HCT116 (cell line): ENCODE measurements around the gene C2orf81. TPM values are rescaled to one million over a fixed set of nuclear protein-coding genes. Genes with fewer than 3 reads are reported as not detected.

Source experiments
- ATAC-seq: fragments of 200-7000 bp; cut with Tn5 transposase; 2 replicates; pipeline ENCODE4 v1.9.1; 2020; ENCODE audit warnings: mild to moderate bottlenecking, moderate library complexity
- BruUV-seq: library from RNA; stranded (reverse); fragments of 400-500 nt; replicated peaks from 2 replicates; lab custom pipeline; 2021; lab: Mats Ljungman, UMichigan
- CTCF ChIA-PET: fragments of 300-600 bp; sonication (Branson Sonifier 250); formaldehyde crosslinking; loops from one replicate; lab custom pipeline; 2021; ENCODE audit warnings: antibody characterized with exemption; lab: Charles Lee
- POLR2A ChIA-PET: fragments of 300-600, 350-600 bp; sonication (Branson Sonifier 250); formaldehyde crosslinking; loops from one replicate; lab custom pipeline; 2021; ENCODE audit warnings: antibody characterized with exemption; lab: Charles Lee
- RAD21 ChIA-PET, 2 experiments: fragments of 300-600 bp; sonication (Branson Sonifier 250); formaldehyde crosslinking; loops; one replicate each; lab custom pipeline; 2023; ENCODE audit warnings: low total read pairs in 2 of 2; ENCODE audit not compliant: uncharacterized antibody in 2 of 2, unreplicated experiment in 2 of 2, low non-redundant PET in 1 of 2; lab: Charles Lee
- DNase-seq: peaks from one replicate; pipeline ENCODE4 v3.0.0-alpha.2; 2010; ENCODE audit warnings: low read depth, low spot score
- H2AFZ ChIP-seq: fragments of 200-600 bp; shearing (Covaris generic), sonication (generic); 2 replicates; pipeline ENCODE4 v1.6.1; 2017; ENCODE audit warnings: low read depth, mixed run types, mixed read lengths, antibody characterized with exemption, low read length; ENCODE audit not compliant: poor library complexity, severe bottlenecking
- H3K27ac ChIP-seq: 2 replicates; pipeline ENCODE4 v1.5.1; 2012; ENCODE audit warnings: low read depth, low read length
- H3K27me3 ChIP-seq: fragments of 200-600 bp; sonication (generic); 2 replicates; pipeline ENCODE4 v1.6.1; 2016; ENCODE audit warnings: mixed run types, low read length, mixed read lengths; ENCODE audit not compliant: insufficient read depth
- H3K36me3 ChIP-seq, 2 experiments: fragments of 200-500 bp in 1 of 2; fragments of 200-600 bp in 1 of 2; sonication (Bioruptor generic) in 1 of 2; sonication (generic) in 1 of 2; 2 replicates each; pipeline versions ENCODE4 v1.5.1 to v1.6.1; 2014 to 2016; ENCODE audit warnings: low read length in 2 of 2, inconsistent platforms in 1 of 2, mixed read lengths in 1 of 2, mixed run types in 1 of 2; ENCODE audit not compliant: insufficient read depth in 2 of 2, control insufficient read depth in 1 of 2
- H3K4me1 ChIP-seq, 2 experiments: fragments of 200-600 bp in 1 of 2; sonication (generic) in 1 of 2; 2 replicates each; pipeline versions ENCODE4 v1.5.1 to v1.6.1; 2012 to 2017; ENCODE audit warnings: low read length in 2 of 2, inconsistent platforms in 1 of 2, mild to moderate bottlenecking in 1 of 2, mixed read lengths in 1 of 2, mixed run types in 1 of 2, moderate library complexity in 1 of 2; ENCODE audit not compliant: insufficient read depth in 2 of 2, control insufficient read depth in 1 of 2
- H3K4me2 ChIP-seq: fragments of 200-600 bp; sonication (generic); 2 replicates; pipeline ENCODE4 v1.6.1; 2017; ENCODE audit warnings: mixed run types, low read length, mixed read lengths
- H3K4me3 ChIP-seq, 2 experiments: fragments of 200-600 bp in 1 of 2; sonication (generic) in 1 of 2; replicated peaks in 1 of 2; 2 replicates each; pipeline ENCODE4 v1.5.1; 2011 to 2016; ENCODE audit warnings: low read length in 2 of 2, control low read depth in 1 of 2, low read depth in 1 of 2, mild to moderate bottlenecking in 1 of 2, mixed read lengths in 1 of 2, mixed run types in 1 of 2
- H3K79me2 ChIP-seq: fragments of 200-600 bp; sonication (generic); 2 replicates; pipeline ENCODE4 v1.6.1; 2017; ENCODE audit warnings: mild to moderate bottlenecking, mixed run types, low read length, moderate library complexity, mixed read lengths; ENCODE audit not compliant: insufficient read depth
- H3K9ac ChIP-seq: fragments of 200-600 bp; sonication (generic); 2 replicates; pipeline ENCODE4 v1.6.1; 2016; ENCODE audit warnings: low read length, mixed read lengths
- H3K9me2 ChIP-seq: fragments of 200-600 bp; sonication (generic), shearing (Covaris generic); 2 replicates; pipeline ENCODE4 v1.6.1; 2017; ENCODE audit warnings: mixed run types, mild to moderate bottlenecking, moderate library complexity; ENCODE audit not compliant: insufficient read depth
- H3K9me3 ChIP-seq, 2 experiments: fragments of 200-500 bp in 1 of 2; fragments of 200-600 bp in 1 of 2; sonication (Bioruptor generic) in 1 of 2; sonication (generic) in 1 of 2; 2 replicates each; pipeline ENCODE4 v1.6.1; 2014 to 2017; ENCODE audit warnings: low read length in 2 of 2, mixed read lengths in 2 of 2, inconsistent platforms in 1 of 2, low read depth in 1 of 2, mild to moderate bottlenecking in 1 of 2, mixed run types in 1 of 2, moderate library complexity in 1 of 2; ENCODE audit not compliant: control insufficient read depth in 1 of 2, insufficient read depth in 1 of 2
- H4K20me1 ChIP-seq: fragments of 200-600 bp; sonication (generic), shearing (Covaris generic); 2 replicates; pipeline ENCODE4 v1.6.1; 2017; ENCODE audit warnings: mixed run types, mild to moderate bottlenecking, moderate library complexity; ENCODE audit not compliant: insufficient read depth
- ELF1 ChIP-seq: IDR thresholded peaks from 2 replicates; pipeline ENCODE4 v1.6.1; 2012; ENCODE audit warnings: low read depth, borderline replicate concordance
- JUND ChIP-seq: IDR thresholded peaks from 2 replicates; pipeline ENCODE4 v1.6.1; 2012
- POLR2AphosphoS5 ChIP-seq: IDR thresholded peaks from 2 replicates; pipeline ENCODE4 v1.6.1; 2011; ENCODE audit warnings: mild to moderate bottlenecking, low read depth, low read length, moderate library complexity
- SIN3A ChIP-seq: IDR thresholded peaks from 2 replicates; pipeline ENCODE4 v1.6.1; 2012; ENCODE audit warnings: low read depth
- SP1 ChIP-seq: IDR thresholded peaks from 2 replicates; pipeline ENCODE4 v1.6.1; 2012; ENCODE audit warnings: low read depth
- intact Hi-C: fragments of 100-400 bp; cut with micrococcal nuclease; formaldehyde crosslinking; loops from 2 replicates; pipeline ENCODE4 v1.10.0; 2022
- total RNA-seq: library from RNA; stranded (reverse); gene quantifications from one replicate; pipeline ENCODE4 v1.2.1, GENCODE V29; 2021; ENCODE audit not compliant: unreplicated experiment
- TF ChIP-seq, protein P1 (sequence below), 3 experiments: fragments of 200-600 bp in 1 of 3; sonication (generic) in 1 of 3; IDR thresholded peaks in 2 of 3; conservative IDR thresholded peaks in 1 of 3; 2 replicates each; pipeline ENCODE4 v1.5.1; 2012 to 2017; ENCODE audit warnings: low read depth in 2 of 3, low read length in 2 of 3, antibody characterized with exemption in 1 of 3, borderline replicate concordance in 1 of 3, control low read depth in 1 of 3, mild to moderate bottlenecking in 1 of 3, mixed read lengths in 1 of 3, mixed run types in 1 of 3, moderate library complexity in 1 of 3; ENCODE audit not compliant: insufficient read depth in 1 of 3
- TF ChIP-seq, protein P2 (sequence below): IDR thresholded peaks from 2 replicates; pipeline ENCODE4 v1.6.1; 2012

The C2orf81 gene
- total RNA-seq, 1 experiment from 2014 or later, result 6.5 TPM

DNA sequence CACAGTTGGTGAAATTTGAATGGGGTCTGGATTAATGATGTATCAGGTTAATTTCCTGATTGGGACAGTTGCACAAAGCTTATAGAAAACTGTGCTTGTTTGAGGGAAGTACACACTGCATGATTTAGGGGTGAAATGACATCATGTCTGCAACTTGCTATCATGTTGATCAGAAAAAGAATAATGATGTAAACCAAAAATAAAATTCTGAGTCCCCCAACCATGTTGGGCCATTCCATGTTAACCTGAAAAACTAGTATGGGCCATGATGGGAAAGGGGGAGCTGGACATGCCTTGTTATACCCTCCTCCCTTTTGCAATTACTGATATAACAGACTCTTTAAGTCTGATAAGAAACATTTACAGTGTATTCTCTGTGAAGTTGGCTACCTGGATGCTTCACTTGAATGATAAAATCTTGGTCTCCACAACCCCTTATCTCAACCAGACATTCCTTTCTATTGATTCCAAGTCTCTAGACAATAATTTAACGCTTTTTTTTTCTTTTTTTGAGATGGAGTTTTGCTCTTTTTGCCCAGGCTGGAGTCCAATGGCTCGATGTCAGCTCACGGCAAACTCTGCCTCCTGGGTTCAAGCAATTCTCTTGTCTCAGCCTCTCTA is 29.3 kb upstream of the C2orf81 start:
- Histone ChIP-seq H3K79me2 (peaks cover 6% of the 10 kb centered on the region; the same call in 1 of the 2 replicates), H3K36me3 (no peaks in the 10 kb centered on the region), H3K4me3 (no peak overlapping the region), H3K27me3 (no peaks in the 10 kb centered on the region), H3K9me3 (no peaks in the 10 kb centered on the region), H3K27ac (no peak overlapping the region), H3K9ac (no peak overlapping the region), H3K9me2 (no peaks in the 10 kb centered on the region), H3K4me1 (peaks cover under 1 to 23% of the 10 kb centered on the region in 2 experiments), H2AFZ (no peak overlapping the region), H4K20me1 (no peaks in the 10 kb centered on the region), H3K4me2 (no peak overlapping the region)
- ChIA-PET RAD21 (no interaction called here), CTCF (no interaction called here), POLR2A (no interaction called here)
- no peak for ATAC-seq
- TF ChIP-seq SIN3A (no peak), SP1 (no peak), ELF1 (no peak)
- TF ChIP-seq, protein P1, sequence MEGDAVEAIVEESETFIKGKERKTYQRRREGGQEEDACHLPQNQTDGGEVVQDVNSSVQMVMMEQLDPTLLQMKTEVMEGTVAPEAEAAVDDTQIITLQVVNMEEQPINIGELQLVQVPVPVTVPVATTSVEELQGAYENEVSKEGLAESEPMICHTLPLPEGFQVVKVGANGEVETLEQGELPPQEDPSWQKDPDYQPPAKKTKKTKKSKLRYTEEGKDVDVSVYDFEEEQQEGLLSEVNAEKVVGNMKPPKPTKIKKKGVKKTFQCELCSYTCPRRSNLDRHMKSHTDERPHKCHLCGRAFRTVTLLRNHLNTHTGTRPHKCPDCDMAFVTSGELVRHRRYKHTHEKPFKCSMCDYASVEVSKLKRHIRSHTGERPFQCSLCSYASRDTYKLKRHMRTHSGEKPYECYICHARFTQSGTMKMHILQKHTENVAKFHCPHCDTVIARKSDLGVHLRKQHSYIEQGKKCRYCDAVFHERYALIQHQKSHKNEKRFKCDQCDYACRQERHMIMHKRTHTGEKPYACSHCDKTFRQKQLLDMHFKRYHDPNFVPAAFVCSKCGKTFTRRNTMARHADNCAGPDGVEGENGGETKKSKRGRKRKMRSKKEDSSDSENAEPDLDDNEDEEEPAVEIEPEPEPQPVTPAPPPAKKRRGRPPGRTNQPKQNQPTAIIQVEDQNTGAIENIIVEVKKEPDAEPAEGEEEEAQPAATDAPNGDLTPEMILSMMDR (IDR thresholded peaks at IDR 0.05 in 2 of 3, conservative IDR thresholded peaks at IDR 0.05 in 1 of 3; ENCODE audit: borderline replicate concordance in 1 of 3, insufficient read depth in 1 of 3, low read depth in 2 of 3, low read length in 2 of 3), result no peak
- intact Hi-C loops, result loop anchor here (10.0 kb wide), 1 partner anchor 1216 kb away; the partner anchor contains the start of genes CCT7 and PRADC1
- no peak for DNase-seq
- no TSS peak for BruUV-seq

- Histone ChIP-seq H4K20me1 (no peaks in the 10 kb centered on the region), H3K4me3 (no peak overlapping the region), H3K27ac (no peak overlapping the region), H3K4me1 (peaks cover 12 to 25% of the 10 kb centered on the region in 2 experiments), H3K9ac (no peak overlapping the region), H3K79me2 (no peaks in the 10 kb centered on the region), H3K27me3 (no peaks in the 10 kb centered on the region), H3K36me3 (no peaks in the 10 kb centered on the region), H3K4me2 (no peak overlapping the region), H3K9me3 (no peaks in the 10 kb centered on the region), H3K9me2 (no peaks in the 10 kb centered on the region), H2AFZ (no peak overlapping the region)
- intact Hi-C loops, result no loop called here
- BruUV-seq, result no TSS peak
- DNase-seq (no peak), ATAC-seq (no peak)
- RAD21 ChIA-PET, result no interaction called here
- POLR2A ChIA-PET, result interaction anchor here (1.2 kb wide), 1 partner anchor 8 kb away, joined by 3 read pairs; no protein-coding TSS in a partner anchor
- TF ChIP-seq ELF1, result no peak
- no peak for TF ChIP-seq JUND
- TF ChIP-seq POLR2AphosphoS5, result no peak
- TF ChIP-seq, protein P2, sequence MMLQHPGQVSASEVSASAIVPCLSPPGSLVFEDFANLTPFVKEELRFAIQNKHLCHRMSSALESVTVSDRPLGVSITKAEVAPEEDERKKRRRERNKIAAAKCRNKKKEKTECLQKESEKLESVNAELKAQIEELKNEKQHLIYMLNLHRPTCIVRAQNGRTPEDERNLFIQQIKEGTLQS, result no peak
- CTCF ChIA-PET, result no interaction called here
Observed at GRCh38 chr2:74448771-74449170, 27.4 kb upstream of the C2orf81 start.
